Testis (tissue), 2 donors: ENCODE measurements around the gene CNR2.

Experiments
- CTCF ChIP-seq, 3 experiments: fragments of 450-650 bp in 2 of 3; fragments of 200-600 bp in 1 of 3; sonication (generic) in 1 of 3; IDR thresholded peaks; one replicate each; pipeline ENCODE4 v1.5.1; 2016 to 2019; ENCODE audit warnings: antibody characterized with exemption in 3 of 3, mild to moderate bottlenecking in 2 of 3, moderate library complexity in 1 of 3
- POLR2A ChIP-seq: fragments of 450-650 bp; IDR thresholded peaks from one replicate; pipeline ENCODE4 v1.6.1; 2017; ENCODE audit warnings: antibody characterized with exemption, mild to moderate bottlenecking, moderate library complexity

- TF ChIP-seq CTCF (IDR thresholded peaks at IDR 0.05) (no peak), POLR2A (no peak)
These were observed 7.6 kb downstream of the CNR2 start for GRCh38 chr1:23905461-23906025.
